WI38 (cell line): ENCODE measurements around the gene PPP1R3G.
"Not testable (repeated sequence)": the region's sequence is repeated elsewhere in the genome, so short reads cannot be mapped to it uniquely, and the experiment has no call there.

Experiments used
- H3K4me3 ChIP-seq: 2 replicates; pipeline ENCODE4 v1.5.1; 2011; ENCODE audit warnings: low read depth, mild to moderate bottlenecking, control low read depth, low read length
- CTCF ChIP-seq: IDR thresholded peaks from 2 replicates; pipeline ENCODE4 v1.5.1; 2012; ENCODE audit warnings: low read depth, mild to moderate bottlenecking, control low read depth, low read length

Gene PPP1R3G

DNA sequence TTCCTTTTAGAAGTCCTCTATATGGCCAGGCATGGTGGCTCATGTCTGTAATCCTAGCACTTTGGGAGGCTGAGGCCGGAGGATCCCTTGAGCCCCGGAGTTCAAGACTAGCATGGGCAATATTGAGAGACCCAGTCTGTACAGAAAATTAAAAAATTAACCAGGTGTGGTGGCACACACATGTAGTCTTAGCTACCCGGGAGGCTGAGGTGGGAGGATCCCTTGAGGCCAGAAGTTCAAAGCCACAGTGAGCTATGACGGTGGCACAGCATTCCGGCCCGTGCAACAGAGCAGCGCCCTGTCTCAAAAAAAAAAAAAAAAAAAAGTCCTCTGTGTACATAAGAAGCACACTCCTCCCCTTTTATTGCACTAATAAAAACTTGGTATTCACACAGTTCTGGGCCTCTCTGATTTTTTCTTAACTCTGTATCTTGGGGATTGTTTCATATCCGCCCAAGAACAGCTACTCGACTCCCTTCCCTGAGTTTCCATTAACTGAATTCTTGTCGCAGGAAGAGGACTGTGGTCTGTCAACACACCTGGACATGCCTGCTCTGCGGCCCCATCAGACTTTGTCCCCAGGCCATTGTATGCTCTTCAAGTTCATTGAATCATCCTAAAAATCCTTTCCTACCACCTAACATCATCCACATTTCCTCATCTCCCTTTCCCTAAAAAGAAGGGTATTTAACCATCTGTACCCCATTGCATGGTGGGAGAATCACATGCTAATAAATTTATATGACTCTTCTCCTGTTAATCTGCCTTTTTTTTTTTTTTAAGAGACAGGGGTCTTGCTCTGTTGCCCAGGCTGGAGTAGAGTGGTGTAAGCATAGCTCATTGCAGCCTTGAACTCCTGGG is 25.9 kb upstream of the PPP1R3G start:
- no peak for TF ChIP-seq CTCF
- H3K4me3 ChIP-seq: no peak overlapping the region

GRCh38 chr6:5060439-5060838 is 24.7 kb upstream of the PPP1R3G start:
- H3K4me3 ChIP-seq: not testable (repeated sequence)

DNA sequence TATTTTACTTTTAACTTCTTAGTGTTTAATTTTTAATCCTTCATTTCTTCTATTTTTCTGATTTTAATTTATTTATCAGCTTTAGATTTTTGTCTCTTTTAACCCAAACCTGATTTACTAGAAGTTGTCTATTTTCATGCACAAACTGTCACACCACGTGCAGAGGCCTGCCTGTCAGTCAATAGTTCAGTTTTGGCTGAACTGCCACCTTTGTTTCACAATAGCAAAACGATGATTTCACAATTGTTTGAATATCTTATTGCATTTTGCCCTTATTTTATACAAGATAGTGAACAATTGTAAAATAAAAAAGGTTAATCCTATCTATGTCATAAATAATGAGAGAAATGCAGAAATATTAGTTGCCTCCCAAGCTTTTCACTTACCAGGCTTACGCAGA is 24.0 kb upstream of the PPP1R3G start:
- no peak overlapping the region for H3K4me3 ChIP-seq
- no peak for TF ChIP-seq CTCF

DNA sequence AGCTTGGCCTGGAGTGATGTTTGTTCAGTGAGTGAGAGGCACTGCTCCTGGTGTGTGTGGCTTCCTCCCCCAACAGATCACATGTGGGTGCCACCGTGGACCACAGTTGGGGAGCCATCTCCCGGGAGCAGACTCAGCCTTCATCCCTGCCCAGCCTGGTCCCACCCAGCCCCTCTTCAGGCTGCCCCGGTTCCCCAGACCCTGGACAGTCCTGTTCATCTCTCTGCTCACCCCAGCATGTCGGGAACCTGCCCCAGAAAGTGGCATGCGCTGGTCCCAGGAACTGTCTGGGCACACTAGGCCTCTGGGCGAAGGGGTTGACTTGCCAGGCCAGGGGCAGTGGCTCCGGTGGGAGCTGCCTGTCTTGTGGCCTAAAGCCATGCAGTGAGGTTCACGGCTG is 21.5 kb upstream of the PPP1R3G start:
- no peak overlapping the region for H3K4me3 ChIP-seq
- no peak for TF ChIP-seq CTCF

GRCh38 chr6:5066456-5067093 is 18.6 kb upstream of the PPP1R3G start:
- H3K4me3 ChIP-seq: no peak overlapping the region
- TF ChIP-seq CTCF: no peak

DNA sequence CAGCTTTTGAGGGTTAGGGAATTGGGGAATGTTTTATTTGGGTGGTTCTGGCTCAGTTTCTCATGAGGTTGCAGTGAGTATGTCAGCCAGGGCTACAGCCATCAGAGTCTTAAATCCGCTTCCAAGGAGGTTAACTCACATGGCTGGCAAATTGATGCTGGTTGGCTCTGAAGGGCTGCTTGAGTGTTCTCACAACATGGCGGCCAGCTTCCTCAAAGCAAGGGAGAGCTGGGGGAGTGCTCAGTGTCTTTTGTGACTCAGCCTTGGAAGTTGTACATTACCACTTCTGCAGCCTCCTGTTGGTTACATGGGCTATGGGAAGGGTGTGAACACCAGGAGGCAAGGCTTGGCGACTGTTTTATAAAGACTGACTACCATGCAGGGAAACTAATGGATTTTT is 17.8 kb upstream of the PPP1R3G start:
- TF ChIP-seq CTCF: no peak
- no peak overlapping the region for H3K4me3 ChIP-seq

- no peak overlapping the region for H3K4me3 ChIP-seq
- no peak for TF ChIP-seq CTCF
Observed at GRCh38 chr6:5068153-5068751, 16.9 kb upstream of the PPP1R3G start.
